HEK293 (cell line): ENCODE data around the gene TANGO6.
"Not testable (repeated sequence)": the region's sequence is repeated elsewhere in the genome, so short reads cannot be mapped to it uniquely, and the experiment has no call there.

Experiments
- CTCF ChIA-PET: fragments of 350-600 bp; formaldehyde crosslinking; extraction: SDS; loops from one replicate; lab custom pipeline; 2021; ENCODE audit warnings: antibody characterized with exemption; lab: Yijun Ruan, JAX
- POLR2A ChIA-PET: fragments of 300-600 bp; formaldehyde crosslinking; extraction: SDS; loops from one replicate; lab custom pipeline; 2020; ENCODE audit warnings: antibody characterized with exemption, inconsistent platforms; lab: Yijun Ruan, JAX
- H3K27ac ChIP-seq: fragments of 200-500 bp; sonication (Bioruptor generic); 2 replicates; pipeline ENCODE4 v1.5.1; 2014; ENCODE audit warnings: low read depth, low read length, control low read depth, inconsistent platforms; ENCODE audit errors: extremely low read depth
- H3K36me3 ChIP-seq, 2 experiments: fragments of 200-500 bp in 1 of 2; sonication (Bioruptor generic) in 1 of 2; 1 replicate in 1 of 2; 2 replicates in 1 of 2; pipeline ENCODE4 v1.5.1; 2014 to 2017; ENCODE audit warnings: inconsistent platforms in 2 of 2, low read length in 2 of 2; ENCODE audit not compliant: control insufficient read depth in 2 of 2, insufficient read depth in 1 of 2
- H3K4me1 ChIP-seq: fragments of 200-500 bp; sonication (Bioruptor generic); 2 replicates; pipeline ENCODE4 v1.5.1; 2014; ENCODE audit warnings: mild to moderate bottlenecking, low read length, inconsistent platforms; ENCODE audit not compliant: control insufficient read depth, insufficient read depth
- H3K4me3 ChIP-seq: 2 replicates; pipeline ENCODE4 v1.5.1; 2011; ENCODE audit warnings: low read depth, mild to moderate bottlenecking, control low read depth, low read length, moderate library complexity
- H3K9me3 ChIP-seq: fragments of 200-500 bp; sonication (Bioruptor generic); 2 replicates; pipeline ENCODE4 v1.5.1; 2014; ENCODE audit warnings: low read depth, low read length, inconsistent platforms; ENCODE audit not compliant: control insufficient read depth, insufficient read depth
- PRDM6 ChIP-seq: fragments of 450-650 bp; formaldehyde crosslinking; IDR thresholded peaks from 2 replicates; pipeline ENCODE4 v1.5.1; 2017; ENCODE audit warnings: missing biosample characterization, missing genetic modification characterization
- SP3 ChIP-seq: fragments of 450-650 bp; formaldehyde crosslinking; IDR thresholded peaks from 2 replicates; pipeline ENCODE4 v1.5.1; 2016; ENCODE audit warnings: missing biosample characterization, missing genetic modification characterization
- ZBTB11 ChIP-seq: fragments of 450-650 bp; formaldehyde crosslinking; conservative IDR thresholded peaks from 2 replicates; pipeline ENCODE4 v1.5.1; 2016; ENCODE audit warnings: low read depth, missing biosample characterization, missing genetic modification characterization
- ZNF16 ChIP-seq: fragments of 450-650 bp; formaldehyde crosslinking; IDR thresholded peaks from 2 replicates; pipeline ENCODE4 v1.5.1; 2016; ENCODE audit warnings: low read depth, missing biosample characterization, missing genetic modification characterization
- ZNF404 ChIP-seq: fragments of 450-650 bp; formaldehyde crosslinking; IDR thresholded peaks from 2 replicates; pipeline ENCODE4 v1.5.1; 2017; ENCODE audit warnings: missing biosample characterization, missing genetic modification characterization
- ZNF48 ChIP-seq: fragments of 450-650 bp; formaldehyde crosslinking; IDR thresholded peaks from 2 replicates; pipeline ENCODE4 v1.5.1; 2016; ENCODE audit warnings: missing biosample characterization, missing genetic modification characterization
- ZNF518A ChIP-seq: fragments of 450-650 bp; formaldehyde crosslinking; conservative IDR thresholded peaks from 2 replicates; pipeline ENCODE4 v1.5.1; 2016; ENCODE audit warnings: low read depth, missing biosample characterization, missing genetic modification characterization
- ZNF677 ChIP-seq: fragments of 450-650 bp; IDR thresholded peaks from 2 replicates; pipeline ENCODE4 v1.5.0; 2018; ENCODE audit warnings: missing biosample characterization, mild to moderate bottlenecking, missing genetic modification characterization, moderate library complexity
- ZNF776 ChIP-seq: fragments of 450-650 bp; formaldehyde crosslinking; IDR thresholded peaks from 2 replicates; pipeline ENCODE4 v1.5.0; 2017; ENCODE audit warnings: missing biosample characterization, missing genetic modification characterization, borderline replicate concordance
- ZNF792 ChIP-seq: fragments of 450-650 bp; formaldehyde crosslinking; IDR thresholded peaks from 2 replicates; pipeline ENCODE4 v1.5.1; 2016; ENCODE audit warnings: missing biosample characterization, missing genetic modification characterization
- TF ChIP-seq, protein P1 (sequence below): fragments of 450-650 bp; formaldehyde crosslinking; IDR thresholded peaks from 2 replicates; pipeline ENCODE4 v1.5.1; 2016; ENCODE audit warnings: missing biosample characterization, missing genetic modification characterization

The TANGO6 gene

GRCh38 chr16:68985855-68986254 is 142.5 kb downstream of the TANGO6 start:
- Histone ChIP-seq H3K9me3 (no peaks in the 10 kb centered on the region), H3K27ac (no peak overlapping the region)

GRCh38 chr16:68987734-68988457 is 144.6 kb downstream of the TANGO6 start:
- CTCF ChIA-PET = interaction anchor here (1.3 kb wide), 1 partner anchor 12 kb away, joined by 4 read pairs; no protein-coding TSS in a partner anchor

More at GRCh38 chr16:68985855-68986254, 142.5 kb downstream of the TANGO6 start:
- no peaks in the 10 kb centered on the region; a peak in 1 of 3 replicates for H3K36me3 ChIP-seq
- ChIA-PET CTCF (no interaction called here), POLR2A (interaction anchor here (0.6 kb wide), 1 partner anchor 142 kb away, joined by 3 read pairs; no protein-coding TSS in a partner anchor)
- no peaks in the 10 kb centered on the region for H3K4me1 ChIP-seq
- H3K4me3 ChIP-seq = no peak overlapping the region
- TF ChIP-seq ZBTB11 (tag by site-specific recombination) (no peak), ZNF677 (tag by site-specific recombination) (no peak)
- TF ChIP-seq, all 188 proteins: peak for 0

GRCh38 chr16:68990172-68990845 is 147.0 kb downstream of the TANGO6 start:
- H3K27ac ChIP-seq, H3K4me1 ChIP-seq, POLR2A ChIA-PET, H3K36me3 ChIP-seq, H3K9me3 ChIP-seq, H3K4me3 ChIP-seq: not testable (repeated sequence)
- CTCF ChIA-PET = interaction anchor here (0.6 to 0.7 kb wide), 2 partner anchors 141 to 519 kb away, joined by 3 to 4 read pairs; no protein-coding TSS in a partner anchor

More at GRCh38 chr16:68987734-68988457, 144.6 kb downstream of the TANGO6 start:
- H3K36me3 ChIP-seq = no peaks in the 10 kb centered on the region
- TF ChIP-seq ZNF16 (tag by site-specific recombination) (no peak), ZNF776 (tag by site-specific recombination) (no peak), ZNF48 (tag by site-specific recombination) (no peak), PRDM6 (no peak)
- TF ChIP-seq, all 188 proteins: peak for 0
- no peak overlapping the region for H3K27ac ChIP-seq
- POLR2A ChIA-PET = no interaction called here
- H3K4me3 ChIP-seq = no peak overlapping the region
- no peaks in the 10 kb centered on the region for H3K9me3 ChIP-seq
- H3K4me1 ChIP-seq = no peaks in the 10 kb centered on the region

- Histone ChIP-seq H3K9me3 (no peaks in the 10 kb centered on the region), H3K4me3 (no peak overlapping the region), H3K27ac (no peak overlapping the region), H3K4me1 (no peaks in the 10 kb centered on the region), H3K36me3 (no peaks in the 10 kb centered on the region)
- ChIA-PET CTCF (no interaction called here), POLR2A (no interaction called here)
- TF ChIP-seq ZNF792 (no peak), ZNF518A (tag by site-specific recombination) (no peak), ZNF404 (no peak), SP3 (tag by site-specific recombination) (no peak)
- TF ChIP-seq, protein P1, sequence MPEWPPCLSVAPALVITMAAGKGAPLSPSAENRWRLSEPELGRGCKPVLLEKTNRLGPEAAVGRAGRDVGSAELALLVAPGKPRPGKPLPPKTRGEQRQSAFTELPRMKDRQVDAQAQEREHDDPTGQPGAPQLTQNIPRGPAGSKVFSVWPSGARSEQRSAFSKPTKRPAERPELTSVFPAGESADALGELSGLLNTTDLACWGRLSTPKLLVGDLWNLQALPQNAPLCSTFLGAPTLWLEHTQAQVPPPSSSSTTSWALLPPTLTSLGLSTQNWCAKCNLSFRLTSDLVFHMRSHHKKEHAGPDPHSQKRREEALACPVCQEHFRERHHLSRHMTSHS (tag by site-specific recombination) = no peak
These were observed 147.7 kb downstream of the TANGO6 start for GRCh38 chr16:68991075-68991474.
